Heart left ventricle (tissue), 16 donors: ENCODE measurements around the gene FASTK. TPM values are rescaled to one million over a fixed set of nuclear protein-coding genes. Genes with fewer than 3 reads are reported as not detected.

Experiments used
- ATAC-seq, 4 donors: fragments of 200-7000 bp; cut with Tn5 transposase; one replicate each; pipeline ENCODE4 v1.9.1; 2020 to 2022; ENCODE audit warnings: moderate library complexity in 4 of 4, mild to moderate bottlenecking in 3 of 4, moderate number of reproducible peaks in 1 of 4
- DNase-seq, 5 donors: peaks; one replicate each; pipeline ENCODE4 v3.0.0-alpha.2; 2020
- H3K27ac ChIP-seq, 12 donors: fragments of 200-600 bp; sonication (generic) in 4 of 12; one replicate each; pipeline versions ENCODE4 v1.5.0 to v1.8.0; 2016 to 2022; ENCODE audit warnings: mild to moderate bottlenecking in 2 of 12
- H3K27me3 ChIP-seq, 9 donors: fragments of 200-600 bp; sonication (generic) in 2 of 9; one replicate each; pipeline versions ENCODE4 v1.5.1 to v1.8.0; 2016 to 2022; ENCODE audit warnings: mild to moderate bottlenecking in 3 of 9
- H3K36me3 ChIP-seq, 9 donors: fragments of 200-600 bp; sonication (generic) in 2 of 9; one replicate each; pipeline versions ENCODE4 v1.5.0 to v1.8.0; 2018 to 2022; ENCODE audit warnings: mild to moderate bottlenecking in 2 of 9
- H3K4me1 ChIP-seq, 12 donors: fragments of 200-600 bp; sonication (generic) in 4 of 12; one replicate each; pipeline versions ENCODE4 v1.5.0 to v1.8.0; 2016 to 2022; ENCODE audit warnings: mild to moderate bottlenecking in 3 of 12
- H3K4me3 ChIP-seq, 12 donors: fragments of 200-600 bp; sonication (generic) in 4 of 12; one replicate each; pipeline versions ENCODE4 v1.5.0 to v1.8.0; 2017 to 2022; ENCODE audit warnings: mild to moderate bottlenecking in 9 of 12, moderate library complexity in 4 of 12
- H3K9me3 ChIP-seq, 12 donors: fragments of 200-600 bp; sonication (generic) in 4 of 12; one replicate each; pipeline versions ENCODE4 v1.5.0 to v1.8.0; 2016 to 2022; ENCODE audit warnings: mild to moderate bottlenecking in 1 of 12
- POLR2A ChIP-seq, 2 donors: fragments of 450-650 bp; IDR thresholded peaks; one replicate each; pipeline ENCODE4 v1.6.1; 2017; ENCODE audit warnings: antibody characterized with exemption in 2 of 2, mild to moderate bottlenecking in 2 of 2, moderate library complexity in 2 of 2
- WGBS, 4 donors: extraction: QIAGEN DNeasy Blood & Tissue Kit in 2 of 4; methylation state at CpG; one replicate each; pipeline versions ENCODE4 v1.1.5 to v1.1.7; 2013 to 2018; 5-methylcytosine and 5-hydroxymethylcytosine counted together
- intact Hi-C, 10 donors: fragments of 100-400 bp; cut with DNase I; formaldehyde crosslinking; loops; one replicate each; pipeline versions ENCODE4 v1.11.1 to v1.14.2; 2022
- polyA plus RNA-seq, 2 donors: library from polyadenylated mRNA; stranded (reverse); fragments of 200-250 nt; gene quantifications; one replicate each; pipeline ENCODE4 v1.2.3, GENCODE V29; 2013
- total RNA-seq, 9 donors: library from RNA; depleted of rRNA in 2 of 9; stranded (reverse); fragments of >200 nt in 2 of 9; fragmentation: NEBNext Ultra II Directional in 3 of 9; extraction: Animal tissue kit (Norgen Biotek cat#: 25700) in 3 of 9; gene quantifications; one replicate each; pipeline versions ENCODE4 v1.1.0 to v1.2.4, GENCODE V29; 2016 to 2023
- TF ChIP-seq, protein P1 (sequence below), 12 donors: fragments of 200-600 bp; sonication (generic) in 4 of 12; IDR thresholded peaks; one replicate each; pipeline versions ENCODE4 v1.5.0 to v1.8.0; 2018 to 2022; ENCODE audit warnings: antibody characterized with exemption in 12 of 12, mild to moderate bottlenecking in 5 of 12
- donor health status: ischemic (EF 13 %, LVEDD 7.1; RV severe dilation, severe dysfunction).
- donor health status: healthy with polysubstance abuse.
- donor health status: DM: no; HTN: yes; CAD: no.
- donor health status: DM: no; HTN: no; CAD: no.
- donor health status: ischemic (EF 25% LVEDD 6.9; RV normal size, moderate dysfunction).
- donor health status: ischemic (EF 25% LVEDD 5.7; RV mildly dilated, moderate dysfunction).
- donor health status: healthy.
- donor health status: DM: yes; HTN: yes; CAD: no.
- donor health status: ischemic (EF 35%, LVEDD 5.7; RV mildly dilated, moderate dysfunction).
- donor health status: nonischemic (EF 11% LVEDD 7.7; RV severe dilation, severe dysfunction).
- donor health status: DM: yes; HTN: yes; CAD: no.
- donor health status: PGD.
- donor health status: ischemic (EF 29% LVEDD 5.4; RV normal size, mild dysfunction).
- donor health status: nonischemic (EF 23%, LVEDD 6.1; RV moderate dilation, normal function).

Gene FASTK
- total and polyA plus RNA-seq, 11 donors = 59.9 to 168 (median 77.7) TPM

DNA sequence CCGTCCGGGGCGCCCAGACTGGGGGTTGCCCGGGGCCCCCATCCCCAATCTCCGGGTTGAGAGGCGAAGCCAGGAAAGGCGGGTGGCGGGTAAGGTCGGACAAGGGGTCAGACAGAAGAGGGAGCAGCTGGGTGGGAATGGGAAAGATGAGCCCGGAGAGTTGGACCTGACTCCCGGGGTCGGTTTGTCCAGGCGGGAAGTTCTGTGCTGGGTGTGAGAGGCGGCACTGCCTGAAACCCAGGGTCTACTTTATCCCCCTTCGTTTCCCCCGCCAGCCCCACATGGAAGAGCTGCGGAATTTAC, 20.5 kb downstream of the FASTK start:
- H3K4me1 ChIP-seq = peaks cover 9 to 55% (median 48%) of the 10 kb centered on the region in 12 donors
- H3K27ac ChIP-seq = peak overlapping the region; percentile 90 to 99 (median 98)
- DNase-seq (no peak), ATAC-seq (no peak)
- peak overlapping the region; percentile 68 to 100 (median 90) for H3K4me3 ChIP-seq
- H3K27me3 ChIP-seq = no peaks in the 10 kb centered on the region
- peaks cover 0 to 17% (median 13%) of the 10 kb centered on the region in 9 donors for H3K36me3 ChIP-seq
- intact Hi-C loops = loop anchor here in 3 of 10 donors (1.0 to 10.0 kb wide), 3 partner anchors 20 to 55 kb away; partner anchors contain the start of gene FASTK (in 2 of the 3)
- no peak for TF ChIP-seq POLR2A (IDR thresholded peaks at IDR 0.05)
- TF ChIP-seq, protein P1, sequence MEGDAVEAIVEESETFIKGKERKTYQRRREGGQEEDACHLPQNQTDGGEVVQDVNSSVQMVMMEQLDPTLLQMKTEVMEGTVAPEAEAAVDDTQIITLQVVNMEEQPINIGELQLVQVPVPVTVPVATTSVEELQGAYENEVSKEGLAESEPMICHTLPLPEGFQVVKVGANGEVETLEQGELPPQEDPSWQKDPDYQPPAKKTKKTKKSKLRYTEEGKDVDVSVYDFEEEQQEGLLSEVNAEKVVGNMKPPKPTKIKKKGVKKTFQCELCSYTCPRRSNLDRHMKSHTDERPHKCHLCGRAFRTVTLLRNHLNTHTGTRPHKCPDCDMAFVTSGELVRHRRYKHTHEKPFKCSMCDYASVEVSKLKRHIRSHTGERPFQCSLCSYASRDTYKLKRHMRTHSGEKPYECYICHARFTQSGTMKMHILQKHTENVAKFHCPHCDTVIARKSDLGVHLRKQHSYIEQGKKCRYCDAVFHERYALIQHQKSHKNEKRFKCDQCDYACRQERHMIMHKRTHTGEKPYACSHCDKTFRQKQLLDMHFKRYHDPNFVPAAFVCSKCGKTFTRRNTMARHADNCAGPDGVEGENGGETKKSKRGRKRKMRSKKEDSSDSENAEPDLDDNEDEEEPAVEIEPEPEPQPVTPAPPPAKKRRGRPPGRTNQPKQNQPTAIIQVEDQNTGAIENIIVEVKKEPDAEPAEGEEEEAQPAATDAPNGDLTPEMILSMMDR (IDR thresholded peaks at IDR 0.05) = peak in 3 of 12 donors; percentile 4 to 13 (median 4)
- 1 to 5% (median 3%) methylated on average over 13 to 17 of the region's 17 CpGs for WGBS, 4 donors
- H3K9me3 ChIP-seq = no peaks in the 10 kb centered on the region

DNA sequence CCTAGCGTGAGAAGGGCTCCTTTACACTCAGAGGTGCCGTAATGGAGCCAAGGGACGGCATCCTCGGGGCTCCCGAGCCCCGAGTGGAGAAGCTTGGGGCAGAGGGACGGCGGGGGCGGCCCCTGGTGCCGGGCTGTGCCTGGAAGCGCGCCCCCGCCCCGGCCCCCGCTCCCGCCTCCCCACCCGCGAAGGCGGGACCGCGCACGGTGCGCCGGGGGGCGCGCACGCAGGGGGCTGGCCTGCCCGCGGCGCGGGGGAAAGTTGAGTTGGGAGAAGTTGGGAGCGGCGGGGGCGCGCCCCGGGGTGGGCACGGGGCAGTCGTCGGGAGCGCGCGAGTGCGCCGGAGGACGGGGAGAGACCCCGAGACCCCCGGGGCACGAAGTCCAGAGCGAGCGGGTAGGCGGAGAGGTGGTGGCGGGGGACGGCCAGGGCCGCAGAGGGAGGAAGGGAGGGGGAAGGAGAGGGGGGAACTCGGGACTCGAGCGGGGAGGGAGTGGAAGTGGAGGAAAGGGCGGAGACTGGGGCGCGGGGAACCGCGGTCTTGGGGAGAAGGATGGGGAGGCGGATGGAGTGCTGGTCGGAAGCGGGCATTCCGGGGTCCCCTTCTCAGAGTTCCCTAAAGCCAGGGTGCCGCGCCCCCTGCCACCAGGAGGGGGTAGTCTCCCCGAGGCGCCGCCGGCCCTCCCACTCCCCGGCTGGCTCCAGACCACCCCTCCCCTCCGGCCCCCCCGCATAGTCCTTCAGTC, 21.1 kb downstream of the FASTK start, which contains the start of gene SLC4A2:
Gene SLC4A2, plus strand, starts transcription at position 223 of the 746 bp plus-strand sequence. CDS start 2,399 bp downstream, outside the sequence.
- intact Hi-C loops = loop anchor here in 6 of 10 donors (1.0 to 10.0 kb wide), 9 partner anchors 21 to 1347 kb away; partner anchors contain the start of genes FASTK (in 4 of the 6), ABCB8 (in 3 of the 6), ABCF2 (in 1 of the 6) and AGAP3 (in 1 of the 6)
- TF ChIP-seq, protein P1 (IDR thresholded peaks at IDR 0.05) = peak; percentile 21 to 73 (median 56)
- TF ChIP-seq POLR2A (IDR thresholded peaks at IDR 0.05) = peak in 1 of 2 donors; percentile 51
- H3K9me3 ChIP-seq = no peaks in the 10 kb centered on the region
- WGBS, 4 donors = 0 to 1% (median 1%) methylated on average over 46 to 75 of the region's 75 CpGs
- peaks cover 9 to 55% (median 48%) of the 10 kb centered on the region in 12 donors for H3K4me1 ChIP-seq
- peak within 1 kb of the TSS; percentile 68 to 100 (median 90) for H3K4me3 ChIP-seq
- peak within 1 kb of the TSS; percentile 90 to 99 (median 98) for H3K27ac ChIP-seq
- H3K36me3 ChIP-seq = peaks cover 0 to 12% (median 8%) of the 10 kb centered on the region in 9 donors
- no peaks in the 10 kb centered on the region for H3K27me3 ChIP-seq
- ATAC-seq (peak; percentile 12 to 61 (median 54)), DNase-seq (peak; percentile 83 to 91 (median 89))

DNA sequence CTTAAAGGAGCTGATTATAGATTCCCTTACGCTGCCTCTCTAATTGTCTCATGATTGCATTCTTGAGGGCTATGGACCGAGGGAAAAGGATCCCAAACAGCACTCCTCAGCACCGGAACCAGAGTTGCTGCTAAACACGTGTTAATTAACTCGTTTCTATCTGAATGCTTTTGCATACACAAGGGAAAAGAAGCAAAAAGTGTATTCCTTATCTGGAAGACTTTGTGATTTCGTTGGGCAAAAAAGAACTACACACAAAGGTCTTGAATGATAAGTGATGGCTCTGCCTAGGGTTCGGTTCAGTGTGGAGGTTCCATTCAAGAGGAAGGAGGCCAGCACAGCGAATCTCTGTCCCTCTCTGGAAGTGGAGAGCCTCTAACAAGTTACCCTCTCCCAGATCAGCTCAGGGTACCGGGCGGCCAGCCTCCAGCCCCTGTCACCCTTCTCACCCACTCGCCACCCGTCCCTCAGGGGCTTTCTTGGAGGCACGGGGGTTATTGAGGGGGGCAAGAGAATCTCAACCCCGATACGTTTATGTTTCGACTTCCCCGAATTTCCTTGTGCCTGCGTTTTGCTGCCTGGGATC, 21.7 kb downstream of the FASTK start:
- peaks cover 0 to 6% (median 1%) of the 10 kb centered on the region in 9 donors for H3K36me3 ChIP-seq
- WGBS, 4 donors = 4 to 8% (median 6%) methylated on average over 18 of the region's 18 CpGs
- TF ChIP-seq, protein P1 (IDR thresholded peaks at IDR 0.05) = no peak
- TF ChIP-seq POLR2A (IDR thresholded peaks at IDR 0.05) = no peak
- intact Hi-C loops = loop anchor here in 5 of 10 donors (1.0 to 10.0 kb wide), 8 partner anchors 22 to 1347 kb away; partner anchors contain the start of genes ABCB8 (in 4 of the 5), AGAP3 (in 2 of the 5), FASTK (in 2 of the 5) and ABCF2 (in 1 of the 5)
- DNase-seq (no peak), ATAC-seq (no peak)
- peak overlapping the region; percentile 68 to 100 (median 90) for H3K4me3 ChIP-seq
- H3K4me1 ChIP-seq = peaks cover 9 to 55% (median 48%) of the 10 kb centered on the region in 12 donors
- no peaks in the 10 kb centered on the region for H3K27me3 ChIP-seq
- peak overlapping the region; percentile 90 to 99 (median 98) for H3K27ac ChIP-seq
- H3K9me3 ChIP-seq = no peaks in the 10 kb centered on the region
